OCI-LY1 (cell line): Measurements from ENCODE around the gene LIN9.

Source experiments
- H2AFZ ChIP-seq: fragments of 200-600 bp; sonication (generic), shearing (Covaris generic); 2 replicates; pipeline ENCODE4 v1.6.0; 2014; ENCODE audit warnings: antibody characterized with exemption, mild to moderate bottlenecking, low read length
- H3F3A ChIP-seq: fragments of 200-600 bp; sonication (generic), shearing (Covaris generic); 2 replicates; pipeline ENCODE4 v1.6.0; 2014; ENCODE audit warnings: mild to moderate bottlenecking, antibody characterized with exemption, low read length, moderate library complexity; ENCODE audit not compliant: insufficient read depth
- H3K27ac ChIP-seq: fragments of 200-600 bp; sonication (generic); 2 replicates; pipeline ENCODE4 v1.5.1; 2014; ENCODE audit warnings: low read length, mixed run types, mild to moderate bottlenecking, low read depth; ENCODE audit not compliant: poor library complexity, severe bottlenecking
- H3K27me3 ChIP-seq: fragments of 200-600 bp; sonication (generic); 2 replicates; pipeline ENCODE4 v1.6.0; 2014; ENCODE audit warnings: antibody characterized with exemption, mild to moderate bottlenecking, low read length, moderate library complexity; ENCODE audit not compliant: insufficient read depth
- H3K36me3 ChIP-seq: fragments of 200-600 bp; sonication (generic); 2 replicates; pipeline ENCODE4 v1.6.1; 2014; ENCODE audit warnings: mild to moderate bottlenecking, antibody characterized with exemption, low read length, moderate library complexity, mixed read lengths; ENCODE audit not compliant: insufficient read depth
- H3K4me1 ChIP-seq: fragments of 200-600 bp; sonication (generic); 2 replicates; pipeline ENCODE4 v1.5.1; 2014; ENCODE audit warnings: mild to moderate bottlenecking, low read length, moderate library complexity; ENCODE audit not compliant: insufficient read depth, severe bottlenecking
- H3K4me2 ChIP-seq: fragments of 200-600 bp; sonication (generic), shearing (Covaris generic); 2 replicates; pipeline ENCODE4 v1.6.1; 2014; ENCODE audit warnings: low read length
- H3K4me3 ChIP-seq: fragments of 200-600 bp; sonication (generic); 2 replicates; pipeline ENCODE4 v1.5.1; 2014; ENCODE audit warnings: low read length, low read depth, mild to moderate bottlenecking, mixed read lengths; ENCODE audit not compliant: poor library complexity, severe bottlenecking
- H3K79me2 ChIP-seq: fragments of 200-600 bp; shearing (Covaris generic); 2 replicates; pipeline ENCODE4 v1.6.1; 2016; ENCODE audit warnings: mixed run types, low read length, mixed read lengths; ENCODE audit not compliant: insufficient read depth
- H3K9ac ChIP-seq: fragments of 200-600 bp; sonication (generic), shearing (Covaris generic); 2 replicates; pipeline ENCODE4 v1.6.1; 2014; ENCODE audit warnings: mild to moderate bottlenecking, low read length, mixed read lengths
- H3K9me2 ChIP-seq: fragments of 200-600 bp; sonication (generic), shearing (Covaris generic); 2 replicates; pipeline ENCODE4 v1.6.1; 2014; ENCODE audit warnings: low read depth, mild to moderate bottlenecking, low read length, mixed read lengths
- H3K9me3 ChIP-seq: fragments of 200-600 bp; shearing (Covaris generic); 2 replicates; pipeline ENCODE4 v1.6.1; 2014; ENCODE audit warnings: low read length, mixed read lengths
- H4K20me1 ChIP-seq: fragments of 200-600 bp; sonication (generic), shearing (Covaris generic); 2 replicates; pipeline ENCODE4 v1.6.0; 2016; ENCODE audit warnings: mild to moderate bottlenecking, low read length; ENCODE audit not compliant: insufficient read depth
- EZH2 ChIP-seq: fragments of 200-600 bp; sonication (generic), shearing (Covaris generic); IDR thresholded peaks from 2 replicates; pipeline ENCODE4 v1.8.0; 2017; ENCODE audit warnings: borderline replicate concordance, mixed run types, mild to moderate bottlenecking, antibody characterized with exemption, low read length, moderate library complexity, mixed read lengths
- TF ChIP-seq, protein P1 (sequence below): fragments of 200-600 bp; sonication (generic), shearing (Covaris generic); IDR thresholded peaks from 2 replicates; pipeline ENCODE4 v1.5.1; 2017; ENCODE audit warnings: mild to moderate bottlenecking, antibody characterized with exemption, low read length, moderate library complexity, mixed read lengths

The LIN9 gene

DNA sequence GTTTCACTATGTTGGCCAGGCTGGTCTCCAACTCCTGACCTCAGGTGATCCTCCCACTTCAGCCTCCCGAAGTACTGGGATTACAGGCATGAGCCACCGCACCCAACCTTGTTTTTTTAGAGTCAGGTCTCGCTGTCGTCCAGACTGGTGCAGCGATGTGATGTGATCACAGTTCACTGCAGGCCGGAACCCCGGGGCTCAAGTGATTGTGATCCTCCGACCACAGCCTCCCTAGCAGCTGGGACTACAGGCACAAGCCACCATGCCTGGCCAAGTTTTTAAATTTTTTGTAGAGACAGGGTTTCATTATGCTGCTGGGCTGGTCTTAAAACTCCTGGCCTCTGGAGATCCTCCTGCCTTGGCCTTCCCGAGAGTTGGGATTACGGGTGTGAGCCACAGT lies 46.1 kb upstream of the LIN9 start:
- Histone ChIP-seq H3K9me2 (no peaks in the 10 kb centered on the region), H3K9me3 (no peaks in the 10 kb centered on the region), H2AFZ (no peak overlapping the region), H3K4me3 (peak overlapping the region; percentile 31), H3K27me3 (no peaks in the 10 kb centered on the region), H4K20me1 (no peaks in the 10 kb centered on the region), H3K9ac (peak overlapping the region; percentile 65), H3F3A (peaks cover 12% of the 10 kb centered on the region; the same call in 1 of the 2 replicates), H3K36me3 (peaks cover 28% of the 10 kb centered on the region), H3K4me1 (peaks cover 67% of the 10 kb centered on the region), H3K4me2 (peak overlapping the region; percentile 52), H3K27ac (peak overlapping the region; percentile 96), H3K79me2 (no peaks in the 10 kb centered on the region)
- TF ChIP-seq, protein P1, sequence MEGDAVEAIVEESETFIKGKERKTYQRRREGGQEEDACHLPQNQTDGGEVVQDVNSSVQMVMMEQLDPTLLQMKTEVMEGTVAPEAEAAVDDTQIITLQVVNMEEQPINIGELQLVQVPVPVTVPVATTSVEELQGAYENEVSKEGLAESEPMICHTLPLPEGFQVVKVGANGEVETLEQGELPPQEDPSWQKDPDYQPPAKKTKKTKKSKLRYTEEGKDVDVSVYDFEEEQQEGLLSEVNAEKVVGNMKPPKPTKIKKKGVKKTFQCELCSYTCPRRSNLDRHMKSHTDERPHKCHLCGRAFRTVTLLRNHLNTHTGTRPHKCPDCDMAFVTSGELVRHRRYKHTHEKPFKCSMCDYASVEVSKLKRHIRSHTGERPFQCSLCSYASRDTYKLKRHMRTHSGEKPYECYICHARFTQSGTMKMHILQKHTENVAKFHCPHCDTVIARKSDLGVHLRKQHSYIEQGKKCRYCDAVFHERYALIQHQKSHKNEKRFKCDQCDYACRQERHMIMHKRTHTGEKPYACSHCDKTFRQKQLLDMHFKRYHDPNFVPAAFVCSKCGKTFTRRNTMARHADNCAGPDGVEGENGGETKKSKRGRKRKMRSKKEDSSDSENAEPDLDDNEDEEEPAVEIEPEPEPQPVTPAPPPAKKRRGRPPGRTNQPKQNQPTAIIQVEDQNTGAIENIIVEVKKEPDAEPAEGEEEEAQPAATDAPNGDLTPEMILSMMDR: no peak
- no peak for TF ChIP-seq EZH2

DNA sequence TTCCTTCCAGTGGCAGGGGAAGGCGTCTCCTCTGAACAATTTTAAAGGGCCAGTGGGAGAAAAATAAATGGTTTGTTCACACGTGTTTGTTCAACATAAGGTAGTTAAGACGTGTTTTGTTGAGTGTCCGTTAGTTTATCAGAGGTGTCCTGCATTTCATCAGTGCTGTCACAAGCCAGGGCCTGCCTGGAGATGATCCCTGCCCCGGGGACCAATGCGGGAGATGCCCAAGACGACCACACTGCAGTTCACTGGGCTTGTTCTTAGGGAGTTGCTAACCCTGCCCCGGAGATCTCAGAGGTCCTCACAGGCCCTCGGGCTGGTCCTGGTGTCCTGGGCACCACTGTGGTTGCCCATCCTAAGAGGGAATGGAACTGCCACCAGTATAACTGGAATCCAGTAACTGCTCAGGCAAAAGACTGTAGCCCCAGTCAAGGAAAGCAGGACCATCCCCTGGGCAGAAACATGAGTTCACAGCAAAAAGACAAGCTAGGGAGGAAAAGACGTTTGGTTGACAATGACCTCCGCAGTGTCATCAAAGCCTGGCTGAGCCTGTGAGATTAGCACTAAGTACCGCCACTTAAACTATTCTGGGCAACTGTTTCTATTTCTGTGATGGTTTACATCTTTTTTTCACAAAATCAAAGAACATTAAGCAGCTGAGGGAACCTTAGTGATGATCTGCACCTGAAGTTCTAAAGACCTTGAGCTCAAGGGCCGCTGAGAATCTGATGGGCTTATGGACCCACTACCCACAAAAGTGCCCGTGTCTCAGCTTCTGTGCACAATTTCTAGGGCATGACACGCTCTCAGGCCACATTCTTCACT lies 44.9 kb upstream of the LIN9 start:
- Histone ChIP-seq H3K36me3 (peaks cover 17% of the 10 kb centered on the region), H3K79me2 (no peaks in the 10 kb centered on the region), H3K4me1 (peaks cover 78% of the 10 kb centered on the region), H3K9me3 (no peaks in the 10 kb centered on the region), H3K4me3 (peak overlapping the region; percentile 33), H3K27me3 (no peaks in the 10 kb centered on the region), H2AFZ (no peak overlapping the region), H3K9me2 (no peaks in the 10 kb centered on the region), H3K4me2 (peak overlapping the region; percentile 60), H3F3A (peaks cover 12% of the 10 kb centered on the region; the same call in 1 of the 2 replicates), H3K27ac (peak overlapping the region; percentile 96), H4K20me1 (no peaks in the 10 kb centered on the region), H3K9ac (peak overlapping the region; percentile 65)
- no peak for TF ChIP-seq EZH2
- TF ChIP-seq, protein P1: no peak

DNA sequence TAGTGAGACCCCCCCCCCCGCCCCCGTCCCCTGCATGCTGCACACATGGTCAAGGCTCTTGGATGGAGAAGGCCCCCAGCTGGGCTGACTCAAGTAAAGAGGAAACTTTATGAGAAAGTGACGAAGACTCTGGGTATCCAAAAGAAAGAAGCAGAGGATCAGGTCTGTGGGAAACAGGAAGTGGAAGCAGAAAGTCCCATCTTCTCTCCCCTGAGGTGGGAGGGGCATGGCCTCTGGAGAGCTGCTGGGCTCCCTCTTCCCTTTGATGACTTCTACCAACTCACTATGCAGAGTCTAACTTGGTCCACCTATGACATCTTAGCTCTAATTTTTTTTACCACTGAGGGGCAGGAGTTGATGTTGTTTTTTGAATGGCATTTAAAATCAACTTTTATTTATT lies 42.7 kb upstream of the LIN9 start:
- Histone ChIP-seq H3K4me1 (peaks cover 72% of the 10 kb centered on the region), H3K4me2 (no peak overlapping the region), H3K79me2 (no peaks in the 10 kb centered on the region), H2AFZ (no peak overlapping the region), H3F3A (peaks cover 12% of the 10 kb centered on the region; the same call in 1 of the 2 replicates), H4K20me1 (no peaks in the 10 kb centered on the region), H3K27me3 (no peaks in the 10 kb centered on the region), H3K36me3 (no peaks in the 10 kb centered on the region), H3K9me2 (no peaks in the 10 kb centered on the region), H3K27ac (peak overlapping the region; percentile 96), H3K4me3 (no peak overlapping the region), H3K9me3 (no peaks in the 10 kb centered on the region), H3K9ac (no peak overlapping the region)
- TF ChIP-seq EZH2: no peak
- TF ChIP-seq, protein P1: no peak
